Uterus (tissue), 2 donors: Measurements from ENCODE around the gene C2orf42.
"Not testable (repeated sequence)": the region's sequence is repeated elsewhere in the genome, so short reads cannot be mapped to it uniquely, and the experiment has no call there.

Experiments
- CTCF ChIP-seq, 4 experiments: fragments of 200-600 bp in 2 of 4; fragments of 450-650 bp in 2 of 4; sonication (generic) in 2 of 4; IDR thresholded peaks; one replicate each; pipeline ENCODE4 v1.5.1; 2016 to 2019; ENCODE audit warnings: antibody characterized with exemption in 4 of 4, mild to moderate bottlenecking in 2 of 4, moderate library complexity in 1 of 4
- POLR2A ChIP-seq, 2 donors: fragments of 450-650 bp; IDR thresholded peaks; one replicate each; pipeline ENCODE4 v1.6.1; 2016; ENCODE audit warnings: antibody characterized with exemption in 2 of 2, mild to moderate bottlenecking in 1 of 2, moderate library complexity in 1 of 2

- not testable (repeated sequence) for TF ChIP-seq CTCF, POLR2A (IDR thresholded peaks at IDR 0.05)
Measured at GRCh38 chr2:70110397-70110796, 80.4 kb downstream of the C2orf42 start.
